NB4 (cell line): ENCODE results near the gene CHAMP1.

ENCODE experiments used
- MYC ChIP-seq: IDR thresholded peaks from 2 replicates; pipeline ENCODE4 v1.6.1; 2011; ENCODE audit warnings: low read depth, low read length
- POLR2A ChIP-seq: IDR thresholded peaks from 2 replicates; pipeline ENCODE4 v1.6.1; 2011; ENCODE audit warnings: mild to moderate bottlenecking; ENCODE audit not compliant: insufficient read length; ENCODE audit errors: extremely low read depth
- TF ChIP-seq, protein P1 (sequence below): IDR thresholded peaks from one replicate; pipeline ENCODE4 v1.5.1; 2012; ENCODE audit warnings: low read depth, low read length
- TF ChIP-seq, protein P2 (sequence below): IDR thresholded peaks from 2 replicates; pipeline ENCODE4 v1.6.1; 2011; ENCODE audit warnings: low read depth, low read length

DNA sequence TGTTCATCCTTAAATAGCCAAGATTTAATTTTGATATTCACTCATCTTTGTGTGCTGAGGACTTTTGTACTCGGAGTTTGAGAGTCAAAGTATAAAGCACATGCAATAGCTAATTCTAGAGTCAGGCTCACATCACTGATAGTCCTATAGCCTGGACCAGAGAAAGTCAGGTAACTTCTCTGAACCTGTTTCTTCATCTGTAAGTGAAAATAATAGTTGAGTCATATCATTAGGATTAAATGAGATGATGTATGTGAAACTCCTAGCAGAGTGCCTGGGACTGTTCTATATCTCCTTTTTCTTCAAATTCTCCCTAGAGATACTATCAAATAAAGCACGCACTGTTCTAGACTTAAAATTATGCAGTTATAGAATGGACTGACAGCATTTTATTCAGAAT lies 9.0 kb downstream of the CHAMP1 start:
- TF ChIP-seq, protein P1, sequence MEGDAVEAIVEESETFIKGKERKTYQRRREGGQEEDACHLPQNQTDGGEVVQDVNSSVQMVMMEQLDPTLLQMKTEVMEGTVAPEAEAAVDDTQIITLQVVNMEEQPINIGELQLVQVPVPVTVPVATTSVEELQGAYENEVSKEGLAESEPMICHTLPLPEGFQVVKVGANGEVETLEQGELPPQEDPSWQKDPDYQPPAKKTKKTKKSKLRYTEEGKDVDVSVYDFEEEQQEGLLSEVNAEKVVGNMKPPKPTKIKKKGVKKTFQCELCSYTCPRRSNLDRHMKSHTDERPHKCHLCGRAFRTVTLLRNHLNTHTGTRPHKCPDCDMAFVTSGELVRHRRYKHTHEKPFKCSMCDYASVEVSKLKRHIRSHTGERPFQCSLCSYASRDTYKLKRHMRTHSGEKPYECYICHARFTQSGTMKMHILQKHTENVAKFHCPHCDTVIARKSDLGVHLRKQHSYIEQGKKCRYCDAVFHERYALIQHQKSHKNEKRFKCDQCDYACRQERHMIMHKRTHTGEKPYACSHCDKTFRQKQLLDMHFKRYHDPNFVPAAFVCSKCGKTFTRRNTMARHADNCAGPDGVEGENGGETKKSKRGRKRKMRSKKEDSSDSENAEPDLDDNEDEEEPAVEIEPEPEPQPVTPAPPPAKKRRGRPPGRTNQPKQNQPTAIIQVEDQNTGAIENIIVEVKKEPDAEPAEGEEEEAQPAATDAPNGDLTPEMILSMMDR, result no peak
- TF ChIP-seq POLR2A (no peak), MYC (no peak)
- TF ChIP-seq, protein P2, sequence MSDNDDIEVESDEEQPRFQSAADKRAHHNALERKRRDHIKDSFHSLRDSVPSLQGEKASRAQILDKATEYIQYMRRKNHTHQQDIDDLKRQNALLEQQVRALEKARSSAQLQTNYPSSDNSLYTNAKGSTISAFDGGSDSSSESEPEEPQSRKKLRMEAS, result no peak
